Tibial nerve (tissue), 4 donors: ENCODE measurements around the gene FCER2.

Source experiments
- EP300 ChIP-seq, 2 donors: sonication (generic); formaldehyde crosslinking; IDR thresholded peaks; one replicate each; pipeline ENCODE4 v1.6.1; 2017; ENCODE audit warnings: antibody characterized with exemption in 2 of 2, mild to moderate bottlenecking in 1 of 2
- POLR2A ChIP-seq, 2 donors: fragments of 450-650 bp; IDR thresholded peaks; one replicate each; pipeline ENCODE4 v1.6.1; 2017; ENCODE audit warnings: antibody characterized with exemption in 2 of 2, mild to moderate bottlenecking in 2 of 2, moderate library complexity in 2 of 2
- TF ChIP-seq, protein P1 (sequence below), 5 experiments: fragments of 200-600 bp in 3 of 5; fragments of 450-650 bp in 2 of 5; sonication (generic) in 3 of 5; IDR thresholded peaks; one replicate each; pipeline ENCODE4 v1.5.1; 2016 to 2019; ENCODE audit warnings: antibody characterized with exemption in 5 of 5, mild to moderate bottlenecking in 3 of 5, moderate library complexity in 2 of 5

- TF ChIP-seq POLR2A (IDR thresholded peaks at IDR 0.05), result no peak
- TF ChIP-seq, protein P1, sequence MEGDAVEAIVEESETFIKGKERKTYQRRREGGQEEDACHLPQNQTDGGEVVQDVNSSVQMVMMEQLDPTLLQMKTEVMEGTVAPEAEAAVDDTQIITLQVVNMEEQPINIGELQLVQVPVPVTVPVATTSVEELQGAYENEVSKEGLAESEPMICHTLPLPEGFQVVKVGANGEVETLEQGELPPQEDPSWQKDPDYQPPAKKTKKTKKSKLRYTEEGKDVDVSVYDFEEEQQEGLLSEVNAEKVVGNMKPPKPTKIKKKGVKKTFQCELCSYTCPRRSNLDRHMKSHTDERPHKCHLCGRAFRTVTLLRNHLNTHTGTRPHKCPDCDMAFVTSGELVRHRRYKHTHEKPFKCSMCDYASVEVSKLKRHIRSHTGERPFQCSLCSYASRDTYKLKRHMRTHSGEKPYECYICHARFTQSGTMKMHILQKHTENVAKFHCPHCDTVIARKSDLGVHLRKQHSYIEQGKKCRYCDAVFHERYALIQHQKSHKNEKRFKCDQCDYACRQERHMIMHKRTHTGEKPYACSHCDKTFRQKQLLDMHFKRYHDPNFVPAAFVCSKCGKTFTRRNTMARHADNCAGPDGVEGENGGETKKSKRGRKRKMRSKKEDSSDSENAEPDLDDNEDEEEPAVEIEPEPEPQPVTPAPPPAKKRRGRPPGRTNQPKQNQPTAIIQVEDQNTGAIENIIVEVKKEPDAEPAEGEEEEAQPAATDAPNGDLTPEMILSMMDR (IDR thresholded peaks at IDR 0.05), result no peak
- no peak for TF ChIP-seq EP300 (IDR thresholded peaks at IDR 0.05)
These were observed 29.4 kb downstream of the FCER2 start for GRCh38 chr19:7672522-7672921.
